ENCODE measurements around the gene NUDT1. TPM values are rescaled to one million over a fixed set of nuclear protein-coding genes. Genes with fewer than 3 reads are reported as not detected.
A peak's percentile ranks its signal among the peaks of the same experiment; 100 is the strongest.

NUDT1 gene
- total RNA-seq, result 2.2 TPM

- DNase-seq (ENCODE audit: low spot score) (peak; percentile 89), ATAC-seq (peak; percentile 97)
These were observed at the start of gene NUDT1, which contains the start of gene MRM2 for GRCh38 chr7:2241580-2242540. Gene NUDT1, plus strand, starts transcription at chr7:2242226. Its CDS starts 2,349 bp downstream, at chr7:2244575. Gene MRM2, minus strand, starts transcription at chr7:2242205. Its CDS starts 36 bp downstream, at chr7:2242169.

- DNase-seq (ENCODE audit: low spot score), result no peak
These were observed 49.0 kb upstream of the NUDT1 start for GRCh38 chr7:2192831-2193534.

GRCh38 chr7:2193575-2194305, 48.3 kb upstream of the NUDT1 start:
- DNase-seq (ENCODE audit: low spot score) (no peak), ATAC-seq (no peak)

More at GRCh38 chr7:2192831-2193534, 49.0 kb upstream of the NUDT1 start:
- ATAC-seq, result no peak

- DNase-seq (ENCODE audit: low spot score) (no peak), ATAC-seq (no peak)
These were observed 46.4 kb upstream of the NUDT1 start for GRCh38 chr7:2195400-2196246.

- ATAC-seq (no peak), DNase-seq (ENCODE audit: low spot score) (no peak)
These were observed 45.3 kb upstream of the NUDT1 start for GRCh38 chr7:2196381-2197378.

- DNase-seq (ENCODE audit: low spot score) (no peak), ATAC-seq (no peak)
These were observed 44.4 kb upstream of the NUDT1 start for GRCh38 chr7:2197436-2198155.

GRCh38 chr7:2198206-2198605, 43.8 kb upstream of the NUDT1 start:
- ATAC-seq, result peak; percentile 38
- DNase-seq (ENCODE audit: low spot score), result no peak

- ATAC-seq (no peak), DNase-seq (ENCODE audit: low spot score) (no peak)
These were observed 43.3 kb upstream of the NUDT1 start for GRCh38 chr7:2198760-2199159.

- no peak for DNase-seq (ENCODE audit: low spot score)
- ATAC-seq, result no peak
These were observed 42.5 kb upstream of the NUDT1 start for GRCh38 chr7:2199528-2199927.

GRCh38 chr7:2199956-2200583, 42.0 kb upstream of the NUDT1 start:
- DNase-seq (ENCODE audit: low spot score), result no peak
- no peak for ATAC-seq

GRCh38 chr7:2200584-2200980, 41.4 kb upstream of the NUDT1 start:
- DNase-seq (ENCODE audit: low spot score), result no peak
- no peak for ATAC-seq

- ATAC-seq (no peak), DNase-seq (ENCODE audit: low spot score) (no peak)
These were observed 40.9 kb upstream of the NUDT1 start for GRCh38 chr7:2201128-2201527.

GRCh38 chr7:2201686-2202360, 40.2 kb upstream of the NUDT1 start:
- DNase-seq (ENCODE audit: low spot score) (no peak), ATAC-seq (no peak)

- DNase-seq (ENCODE audit: low spot score) (peak; percentile 29), ATAC-seq (no peak)
These were observed 39.7 kb upstream of the NUDT1 start for GRCh38 chr7:2202361-2202761.

GRCh38 chr7:2202901-2203765, 38.9 kb upstream of the NUDT1 start:
- no peak for ATAC-seq
- no peak for DNase-seq (ENCODE audit: low spot score)

- peak; percentile 24 for ATAC-seq
These were observed 38.2 kb upstream of the NUDT1 start for GRCh38 chr7:2203766-2204300.

More at GRCh38 chr7:2203766-2204300, 38.2 kb upstream of the NUDT1 start:
- DNase-seq (ENCODE audit: low spot score), result no peak

All from left lobe of liver (tissue), 2 donors.